Measurements from ENCODE around the gene MYBBP1A. TPM values are rescaled to one million over a fixed set of nuclear protein-coding genes. Genes with fewer than 3 reads are reported as not detected.
"Not testable (repeated sequence)": the region's sequence is repeated elsewhere in the genome, so short reads cannot be mapped to it uniquely, and the experiment has no call there.

MYBBP1A gene
- total RNA-seq, 1 experiment from 2014 or later, result 46.6 TPM

- Histone ChIP-seq H3K27ac (no peak overlapping the region), H3K27me3 (replicated peaks) (peaks cover 9% of the 10 kb centered on the region; the same call in 1 of the 2 replicates), H3K4me1 (replicated peaks) (no peaks in the 10 kb centered on the region), H3K9me3 (replicated peaks) (no peaks in the 10 kb centered on the region), H3K36me3 (no peaks in the 10 kb centered on the region), H3K4me3 (no peak overlapping the region)
- DNase-seq (ENCODE audit: low read depth in 1 of 2, low spot score in 2 of 2), result no peak
Measured at GRCh38 chr17:4594931-4595684, 39.9 kb upstream of the MYBBP1A start.

GRCh38 chr17:4594406-4594805 lies 39.2 kb upstream of the MYBBP1A start:
- no peak overlapping the region for H3K27ac ChIP-seq
- H3K27me3 ChIP-seq (replicated peaks), result peaks cover 9% of the 10 kb centered on the region; the same call in 1 of the 2 replicates
- no peak for DNase-seq (ENCODE audit: low read depth in 1 of 2, low spot score in 2 of 2)
- no peak overlapping the region for H3K4me3 ChIP-seq
- no peaks in the 10 kb centered on the region for H3K9me3 ChIP-seq (replicated peaks)
- no peaks in the 10 kb centered on the region for H3K4me1 ChIP-seq (replicated peaks)
- H3K36me3 ChIP-seq, result no peaks in the 10 kb centered on the region

GRCh38 chr17:4593021-4593421 lies 37.8 kb upstream of the MYBBP1A start:
- Histone ChIP-seq H3K27ac (no peak overlapping the region), H3K36me3 (no peaks in the 10 kb centered on the region), H3K27me3 (replicated peaks) (peaks cover 9% of the 10 kb centered on the region), H3K4me1 (replicated peaks) (no peaks in the 10 kb centered on the region), H3K9me3 (replicated peaks) (no peaks in the 10 kb centered on the region), H3K4me3 (no peak overlapping the region)
- DNase-seq (ENCODE audit: low read depth in 1 of 2, low spot score in 2 of 2), result no peak

GRCh38 chr17:4592240-4593005 lies 37.2 kb upstream of the MYBBP1A start:
- Histone ChIP-seq H3K27me3 (replicated peaks) (peaks cover 10% of the 10 kb centered on the region), H3K4me1 (replicated peaks) (no peaks in the 10 kb centered on the region), H3K4me3 (no peak overlapping the region), H3K27ac (no peak overlapping the region), H3K36me3 (no peaks in the 10 kb centered on the region), H3K9me3 (replicated peaks) (no peaks in the 10 kb centered on the region)
- no peak for DNase-seq (ENCODE audit: low read depth in 1 of 2, low spot score in 2 of 2)

GRCh38 chr17:4591529-4591928 lies 36.3 kb upstream of the MYBBP1A start:
- DNase-seq (ENCODE audit: low read depth in 1 of 2, low spot score in 2 of 2), result no peak

DNA sequence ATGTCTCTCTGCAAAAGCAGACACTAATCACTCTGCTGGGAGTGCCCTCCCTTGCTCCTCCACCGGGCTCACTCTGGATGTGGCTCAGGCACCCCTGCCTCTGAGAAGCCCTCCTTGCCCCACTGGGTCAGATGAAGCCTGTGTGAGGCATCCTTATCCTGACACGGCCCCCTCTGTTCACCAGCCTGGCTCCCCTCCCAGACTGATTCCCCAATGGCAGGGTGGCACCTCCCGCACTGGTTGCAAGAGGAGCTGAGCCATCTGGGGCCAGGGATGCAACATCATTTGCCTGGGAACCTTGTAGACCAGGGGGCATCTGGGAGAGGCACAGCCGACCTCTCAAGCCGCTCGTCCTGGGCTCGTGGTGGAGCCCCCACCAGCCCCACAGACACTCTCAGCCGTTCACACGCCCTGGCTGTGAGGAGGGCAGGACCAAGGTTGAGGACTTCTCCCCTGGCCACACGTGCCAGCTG lies 35.8 kb upstream of the MYBBP1A start:
- Histone ChIP-seq H3K9me3 (replicated peaks) (no peaks in the 10 kb centered on the region), H3K4me1 (replicated peaks) (no peaks in the 10 kb centered on the region), H3K27ac (no peak overlapping the region), H3K4me3 (no peak overlapping the region), H3K27me3 (replicated peaks) (peaks cover 24% of the 10 kb centered on the region), H3K36me3 (no peaks in the 10 kb centered on the region)
- no peak for DNase-seq (ENCODE audit: low read depth in 1 of 2, low spot score in 2 of 2)

More at GRCh38 chr17:4591529-4591928, 36.3 kb upstream of the MYBBP1A start:
- no peaks in the 10 kb centered on the region for H3K4me1 ChIP-seq (replicated peaks)
- no peaks in the 10 kb centered on the region for H3K36me3 ChIP-seq
- H3K27ac ChIP-seq, result no peak overlapping the region
- H3K9me3 ChIP-seq (replicated peaks), result no peaks in the 10 kb centered on the region
- H3K27me3 ChIP-seq (replicated peaks), result peaks cover 18% of the 10 kb centered on the region
- no peak overlapping the region for H3K4me3 ChIP-seq

DNA sequence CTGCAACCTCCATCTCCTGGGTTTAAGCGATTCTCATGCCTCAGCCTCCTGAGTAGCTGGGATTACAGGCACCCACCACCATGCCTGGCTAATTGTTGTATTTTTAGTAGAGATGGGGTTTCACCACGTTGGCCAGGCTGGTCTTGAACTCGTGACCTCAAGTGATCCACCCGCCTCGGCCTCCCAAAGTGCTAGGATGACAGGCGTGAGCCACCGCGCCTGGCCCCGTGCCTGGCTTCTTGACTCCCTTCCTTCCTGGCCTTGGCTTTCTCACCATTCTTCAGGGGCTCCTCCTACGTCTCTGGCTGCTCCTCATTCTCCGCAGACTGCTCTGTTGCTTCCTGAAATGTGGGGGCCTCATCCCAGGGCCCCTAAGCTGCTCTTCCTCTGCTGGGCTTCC lies 34.9 kb upstream of the MYBBP1A start:
- H3K4me1 ChIP-seq (replicated peaks); DNase-seq (ENCODE audit: low read depth in 1 of 2, low spot score in 2 of 2); H3K9me3 ChIP-seq (replicated peaks); H3K27ac ChIP-seq; H3K36me3 ChIP-seq; H3K4me3 ChIP-seq: not testable (repeated sequence)
- H3K27me3 ChIP-seq (replicated peaks), result peaks cover 32% of the 10 kb centered on the region

- Histone ChIP-seq H3K4me3 (no peak overlapping the region), H3K27me3 (replicated peaks) (peaks cover 42% of the 10 kb centered on the region), H3K9me3 (replicated peaks) (no peaks in the 10 kb centered on the region), H3K27ac (no peak overlapping the region), H3K4me1 (replicated peaks) (peaks cover 7% of the 10 kb centered on the region), H3K36me3 (no peaks in the 10 kb centered on the region)
- no peak for DNase-seq (ENCODE audit: low read depth in 1 of 2, low spot score in 2 of 2)
Measured at GRCh38 chr17:4588898-4589625, 33.9 kb upstream of the MYBBP1A start.

GRCh38 chr17:4588391-4588790 lies 33.2 kb upstream of the MYBBP1A start:
- no peaks in the 10 kb centered on the region for H3K36me3 ChIP-seq
- no peak overlapping the region for H3K27ac ChIP-seq
- no peaks in the 10 kb centered on the region for H3K9me3 ChIP-seq (replicated peaks)
- peaks cover 11% of the 10 kb centered on the region for H3K4me1 ChIP-seq (replicated peaks)
- peaks cover 49% of the 10 kb centered on the region for H3K27me3 ChIP-seq (replicated peaks)
- DNase-seq (ENCODE audit: low read depth in 1 of 2, low spot score in 2 of 2), result no peak
- H3K4me3 ChIP-seq, result no peak overlapping the region

- Histone ChIP-seq H3K4me1 (replicated peaks) (peaks cover 11% of the 10 kb centered on the region), H3K27me3 (replicated peaks) (peaks cover 55% of the 10 kb centered on the region), H3K27ac (no peak overlapping the region), H3K9me3 (replicated peaks) (no peaks in the 10 kb centered on the region), H3K36me3 (no peaks in the 10 kb centered on the region), H3K4me3 (no peak overlapping the region)
- DNase-seq (ENCODE audit: low read depth in 1 of 2, low spot score in 2 of 2), result no peak
Measured at GRCh38 chr17:4587803-4588202, 32.6 kb upstream of the MYBBP1A start.

DNA sequence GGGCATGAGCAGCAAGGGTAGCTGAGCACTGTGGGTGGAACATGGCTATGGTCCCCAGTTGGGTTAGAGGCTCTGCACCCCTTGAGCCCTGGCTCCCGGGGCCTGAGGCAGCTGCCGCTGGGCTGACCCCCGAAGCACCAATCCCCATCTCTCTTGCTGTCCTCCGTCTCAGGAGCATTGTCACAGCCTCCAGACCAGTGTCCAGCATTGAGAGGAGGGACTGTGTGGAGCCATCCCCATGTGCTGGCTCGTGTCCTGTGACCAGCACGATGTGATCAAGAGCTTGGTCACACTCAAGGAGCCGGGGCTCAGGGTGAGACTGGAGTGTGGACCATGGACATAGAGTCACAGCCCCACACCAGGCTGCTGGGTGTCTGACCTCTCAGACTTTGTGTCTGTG lies 32.0 kb upstream of the MYBBP1A start:
- DNase-seq (ENCODE audit: low read depth in 1 of 2, low spot score in 2 of 2), result no peak
- Histone ChIP-seq H3K9me3 (replicated peaks) (no peaks in the 10 kb centered on the region), H3K4me3 (no peak overlapping the region), H3K27ac (no peak overlapping the region), H3K4me1 (replicated peaks) (peaks cover 11% of the 10 kb centered on the region), H3K36me3 (no peaks in the 10 kb centered on the region), H3K27me3 (replicated peaks) (peaks cover 56% of the 10 kb centered on the region)

GRCh38 chr17:4586043-4586442 lies 30.9 kb upstream of the MYBBP1A start:
- no peak overlapping the region for H3K27ac ChIP-seq
- no peaks in the 10 kb centered on the region for H3K9me3 ChIP-seq (replicated peaks)
- H3K4me3 ChIP-seq, result no peak overlapping the region
- H3K36me3 ChIP-seq, result no peaks in the 10 kb centered on the region
- peaks cover 56% of the 10 kb centered on the region for H3K27me3 ChIP-seq (replicated peaks)
- peaks cover 11% of the 10 kb centered on the region for H3K4me1 ChIP-seq (replicated peaks)
- no peak for DNase-seq (ENCODE audit: low read depth in 1 of 2, low spot score in 2 of 2)

GRCh38 chr17:4585638-4585994 lies 30.4 kb upstream of the MYBBP1A start:
- H3K27ac ChIP-seq, result no peak overlapping the region
- peaks cover 11% of the 10 kb centered on the region for H3K4me1 ChIP-seq (replicated peaks)
- H3K36me3 ChIP-seq, result no peaks in the 10 kb centered on the region
- peaks cover 54% of the 10 kb centered on the region for H3K27me3 ChIP-seq (replicated peaks)
- no peak for DNase-seq (ENCODE audit: low read depth in 1 of 2, low spot score in 2 of 2)
- H3K9me3 ChIP-seq (replicated peaks), result no peaks in the 10 kb centered on the region
- H3K4me3 ChIP-seq, result no peak overlapping the region
